ENCODE data around the gene BRI3BP.

GRCh38 chr12:125033288-125033687 is 39.8 kb downstream of the BRI3BP start:
- TF ChIP-seq CTCF (IDR thresholded peaks at IDR 0.05) = no peak
- no peak for TF ChIP-seq POLR2A (IDR thresholded peaks at IDR 0.05)
